ENCODE data around the gene ARHGAP9. TPM values are rescaled to one million over a fixed set of nuclear protein-coding genes. Genes with fewer than 3 reads are reported as not detected.

ARHGAP9 gene
- total and polyA plus RNA-seq, 2 experiments from 2014 or later, result 0.11 to 0.61 TPM

- Histone ChIP-seq H3K27ac (no peak overlapping the region), H3K27me3 (replicated peaks; ENCODE audit: insufficient read depth) (no peaks in the 10 kb centered on the region), H3K36me3 (ENCODE audit: low read depth) (no peaks in the 10 kb centered on the region), H3K9ac (no peak overlapping the region), H3K79me2 (ENCODE audit: insufficient read depth) (no peaks in the 10 kb centered on the region), H2AFZ (no peak overlapping the region), H3K4me2 (ENCODE audit: unreplicated experiment) (peak overlapping the region; percentile 91), H3K9me2 (ENCODE audit: insufficient read depth) (no peaks in the 10 kb centered on the region), H3K4me1 (ENCODE audit: insufficient read depth) (peaks cover 13% of the 10 kb centered on the region), H3K9me3 (ENCODE audit: low read depth) (no peaks in the 10 kb centered on the region), H3F3A (ENCODE audit: insufficient read depth) (peaks cover 3% of the 10 kb centered on the region; the same call in 1 of the 2 replicates), H3K4me3 (peak overlapping the region; percentile 81), H4K20me1 (ENCODE audit: insufficient read depth) (no peaks in the 10 kb centered on the region)
- no peak for TF ChIP-seq EZH2phosphoT487 (IDR thresholded peaks at IDR 0.05; ENCODE audit: insufficient read depth, low read depth)
- no peak for TF ChIP-seq EZH2 (IDR thresholded peaks at IDR 0.05; ENCODE audit: insufficient read depth, poor library complexity, severe bottlenecking)
- no peak for DNase-seq
- 0% methylated on average over 5 to 6 of the region's 6 CpGs for WGBS, 2 experiments (ENCODE audit: low coverage in 1 of 2, low lambda C conversion rate in 2 of 2, missing lambda C conversion rate in 2 of 2)
- in situ Hi-C loops (cut with MboI), result no loop called here
Measured at GRCh38 chr12:57460468-57460784, 19.2 kb downstream of the ARHGAP9 start.

- H4K20me1 ChIP-seq (ENCODE audit: insufficient read depth), result no peaks in the 10 kb centered on the region
- H3K27me3 ChIP-seq (replicated peaks; ENCODE audit: insufficient read depth), result no peaks in the 10 kb centered on the region
- H3K9ac ChIP-seq, result peak within 1 kb of the TSS; percentile 74
- H3F3A ChIP-seq (ENCODE audit: insufficient read depth), result peaks cover 3% of the 10 kb centered on the region; the same call in 1 of the 2 replicates
- peak within 1 kb of the TSS; percentile 96 for H2AFZ ChIP-seq
- H3K4me1 ChIP-seq (ENCODE audit: insufficient read depth), result peaks cover 15% of the 10 kb centered on the region
- H3K4me3 ChIP-seq, result peak within 1 kb of the TSS; percentile 81
- no peaks in the 10 kb centered on the region for H3K9me3 ChIP-seq (ENCODE audit: low read depth)
- H3K4me2 ChIP-seq (ENCODE audit: unreplicated experiment), result peak within 1 kb of the TSS; percentile 91
- WGBS, 2 experiments (ENCODE audit: low coverage in 1 of 2, low lambda C conversion rate in 2 of 2, missing lambda C conversion rate in 2 of 2), result 2% methylated on average over 18 to 34 of the region's 36 CpGs
- H3K27ac ChIP-seq, result peak within 1 kb of the TSS; percentile 55
- in situ Hi-C loops (cut with MboI), result no loop called here
- no peaks in the 10 kb centered on the region for H3K79me2 ChIP-seq (ENCODE audit: insufficient read depth)
- no peaks in the 10 kb centered on the region for H3K9me2 ChIP-seq (ENCODE audit: insufficient read depth)
- H3K36me3 ChIP-seq (ENCODE audit: low read depth), result no peaks in the 10 kb centered on the region
- TF ChIP-seq EZH2phosphoT487 (IDR thresholded peaks at IDR 0.05; ENCODE audit: insufficient read depth, low read depth) (no peak), EZH2 (IDR thresholded peaks at IDR 0.05; ENCODE audit: insufficient read depth, poor library complexity, severe bottlenecking) (no peak)
- peak; percentile 68 for DNase-seq
Measured at GRCh38 chr12:57459750-57460467, 19.8 kb downstream of the ARHGAP9 start, which contains the start of gene GLI1. TSS of gene GLI1 (plus strand) at chr12:57459785. CDS start at chr12:57463692, 3,907 bp downstream.

GRCh38 chr12:57459055-57459749, 20.5 kb downstream of the ARHGAP9 start:
- peak; percentile 95 for DNase-seq
- H3K79me2 ChIP-seq (ENCODE audit: insufficient read depth), result no peaks in the 10 kb centered on the region
- in situ Hi-C loops (cut with MboI), result no loop called here
- H3K36me3 ChIP-seq (ENCODE audit: low read depth), result no peaks in the 10 kb centered on the region
- H3F3A ChIP-seq (ENCODE audit: insufficient read depth), result peaks cover 3% of the 10 kb centered on the region; the same call in 1 of the 2 replicates
- peak overlapping the region; percentile 81 for H3K4me3 ChIP-seq
- no peaks in the 10 kb centered on the region for H3K9me3 ChIP-seq (ENCODE audit: low read depth)
- H2AFZ ChIP-seq, result peak overlapping the region; percentile 96
- H3K9ac ChIP-seq, result peak overlapping the region; percentile 74
- 0% methylated on average over 24 of the region's 24 CpGs for WGBS, 2 experiments (ENCODE audit: low coverage in 1 of 2, low lambda C conversion rate in 2 of 2, missing lambda C conversion rate in 2 of 2)
- H3K27ac ChIP-seq, result peak overlapping the region; percentile 55
- no peak for TF ChIP-seq EZH2 (IDR thresholded peaks at IDR 0.05; ENCODE audit: insufficient read depth, poor library complexity, severe bottlenecking)
- TF ChIP-seq EZH2phosphoT487 (IDR thresholded peaks at IDR 0.05; ENCODE audit: insufficient read depth, low read depth), result no peak
- no peaks in the 10 kb centered on the region for H4K20me1 ChIP-seq (ENCODE audit: insufficient read depth)
- H3K4me2 ChIP-seq (ENCODE audit: unreplicated experiment), result peak overlapping the region; percentile 91
- no peaks in the 10 kb centered on the region for H3K27me3 ChIP-seq (replicated peaks; ENCODE audit: insufficient read depth)
- H3K9me2 ChIP-seq (ENCODE audit: insufficient read depth), result no peaks in the 10 kb centered on the region
- peaks cover 20% of the 10 kb centered on the region for H3K4me1 ChIP-seq (ENCODE audit: insufficient read depth)

- H3K9me2 ChIP-seq (ENCODE audit: insufficient read depth), result no peaks in the 10 kb centered on the region
- peaks cover 3% of the 10 kb centered on the region; the same call in 1 of the 2 replicates for H3F3A ChIP-seq (ENCODE audit: insufficient read depth)
- H3K27ac ChIP-seq, result peak overlapping the region; percentile 55
- H3K79me2 ChIP-seq (ENCODE audit: insufficient read depth), result no peaks in the 10 kb centered on the region
- H3K4me2 ChIP-seq (ENCODE audit: unreplicated experiment), result peak overlapping the region; percentile 91
- no peaks in the 10 kb centered on the region for H3K36me3 ChIP-seq (ENCODE audit: low read depth)
- H3K9me3 ChIP-seq (ENCODE audit: low read depth), result no peaks in the 10 kb centered on the region
- peak overlapping the region; percentile 96 for H2AFZ ChIP-seq
- H4K20me1 ChIP-seq (ENCODE audit: insufficient read depth), result no peaks in the 10 kb centered on the region
- in situ Hi-C loops (cut with MboI), result no loop called here
- H3K9ac ChIP-seq, result peak overlapping the region; percentile 74
- H3K27me3 ChIP-seq (replicated peaks; ENCODE audit: insufficient read depth), result no peaks in the 10 kb centered on the region
- H3K4me1 ChIP-seq (ENCODE audit: insufficient read depth), result peaks cover 20% of the 10 kb centered on the region
- TF ChIP-seq EZH2 (IDR thresholded peaks at IDR 0.05; ENCODE audit: insufficient read depth, poor library complexity, severe bottlenecking), result no peak
- no peak for TF ChIP-seq EZH2phosphoT487 (IDR thresholded peaks at IDR 0.05; ENCODE audit: insufficient read depth, low read depth)
- H3K4me3 ChIP-seq, result peak overlapping the region; percentile 81
- WGBS, 2 experiments (ENCODE audit: low coverage in 1 of 2, low lambda C conversion rate in 2 of 2, missing lambda C conversion rate in 2 of 2), result 33 to 38% methylated on average over 3 of the region's 3 CpGs
- DNase-seq, result no peak
Measured at GRCh38 chr12:57458665-57459054, 21.0 kb downstream of the ARHGAP9 start.

All from GM23248 (cell line).